Left hindlimb (tissue), 1 donor: Measurements from ENCODE around the gene NPB.

Experiments
- DNase-seq: peaks from one replicate; pipeline ENCODE4 v3.0.0-alpha.2; 2018

The NPB gene

GRCh38 chr17:81870131-81870980 lies 31.7 kb upstream of the NPB start:
- DNase-seq = peak; percentile 66

GRCh38 chr17:81870981-81871386 lies 31.1 kb upstream of the NPB start, which contains the start of gene ARHGDIA:
Gene ARHGDIA, minus strand, starts transcription at chr17:81871337. Its CDS starts 1,407 bp downstream, at chr17:81869930.
- DNase-seq = no peak

GRCh38 chr17:81871387-81872230 lies 30.4 kb upstream of the NPB start:
- peak; percentile 93 for DNase-seq

GRCh38 chr17:81877569-81877968 lies 24.5 kb upstream of the NPB start:
- no peak for DNase-seq

GRCh38 chr17:81878294-81878693 lies 23.7 kb upstream of the NPB start:
- DNase-seq = no peak

- no peak for DNase-seq
Observed at GRCh38 chr17:81879121-81879520, 22.9 kb upstream of the NPB start.

- no peak for DNase-seq
Observed at GRCh38 chr17:81884520-81884919, 17.5 kb upstream of the NPB start.

GRCh38 chr17:81884968-81885367 lies 17.1 kb upstream of the NPB start:
- no peak for DNase-seq

- DNase-seq = no peak
Observed at GRCh38 chr17:81885454-81885853, 16.6 kb upstream of the NPB start.

- no peak for DNase-seq
Observed at GRCh38 chr17:81885869-81886548, 16.0 kb upstream of the NPB start.

GRCh38 chr17:81888105-81888987 lies 13.7 kb upstream of the NPB start:
- no peak for DNase-seq

GRCh38 chr17:81888988-81889595 lies 12.9 kb upstream of the NPB start:
- no peak for DNase-seq

GRCh38 chr17:81889602-81890001 lies 12.4 kb upstream of the NPB start:
- no peak for DNase-seq

- no peak for DNase-seq
Observed at GRCh38 chr17:81890447-81891302, 11.4 kb upstream of the NPB start.

GRCh38 chr17:81891303-81891552 lies 10.8 kb upstream of the NPB start:
- DNase-seq = no peak

- DNase-seq = peak; percentile 18
Observed at GRCh38 chr17:81895400-81895799, 6.6 kb upstream of the NPB start.

- no peak for DNase-seq
Observed at GRCh38 chr17:81898029-81898866, 3.8 kb upstream of the NPB start.

GRCh38 chr17:81898885-81899284 lies 3.2 kb upstream of the NPB start:
- DNase-seq = no peak

- no peak for DNase-seq
Observed at GRCh38 chr17:81899514-81900166, 2.4 kb upstream of the NPB start.
